HG02571 (cell line): ENCODE measurements around the gene GNAI1.
"Not testable (repeated sequence)": the region's sequence is repeated elsewhere in the genome, so short reads cannot be mapped to it uniquely, and the experiment has no call there.

Experiments used
- ATAC-seq: cut with Tn5 transposase; IDR thresholded peaks from one replicate; pipeline ENCODE4 v1.9.1; 2021; ENCODE audit warnings: mild to moderate bottlenecking, moderate library complexity; ENCODE audit not compliant: unreplicated experiment

The GNAI1 gene

DNA sequence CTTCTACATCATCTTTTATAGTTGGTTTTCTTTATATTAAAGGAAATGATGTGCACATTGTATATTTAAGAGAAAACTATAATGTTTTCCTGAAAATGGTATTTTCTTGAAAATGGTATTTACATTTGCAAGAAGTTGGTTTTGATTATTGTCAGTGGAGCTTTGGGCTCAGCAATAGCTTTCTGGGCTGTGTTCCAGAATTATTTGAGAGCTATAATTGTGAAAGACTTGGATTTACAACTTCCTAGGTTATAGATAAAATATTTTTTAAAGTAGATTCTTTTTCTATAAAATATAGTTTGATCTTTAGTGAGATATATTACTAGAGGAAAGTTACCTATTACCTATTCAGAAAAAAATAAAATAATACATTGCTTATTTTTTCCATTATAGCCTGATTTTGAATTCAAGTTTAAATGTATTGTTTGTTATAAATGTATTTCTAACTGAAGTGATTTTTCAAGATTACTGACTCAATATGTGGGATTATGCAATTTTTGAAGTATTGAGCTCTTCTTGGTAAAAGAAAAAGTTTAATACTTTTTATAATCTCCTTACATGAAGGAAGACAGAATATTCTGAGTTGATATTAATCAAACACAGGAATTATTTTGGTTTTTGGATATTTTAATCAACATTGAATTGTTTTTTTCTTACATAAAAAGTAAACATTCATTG, 20.2 kb downstream of the GNAI1 start:
- no peak for ATAC-seq

DNA sequence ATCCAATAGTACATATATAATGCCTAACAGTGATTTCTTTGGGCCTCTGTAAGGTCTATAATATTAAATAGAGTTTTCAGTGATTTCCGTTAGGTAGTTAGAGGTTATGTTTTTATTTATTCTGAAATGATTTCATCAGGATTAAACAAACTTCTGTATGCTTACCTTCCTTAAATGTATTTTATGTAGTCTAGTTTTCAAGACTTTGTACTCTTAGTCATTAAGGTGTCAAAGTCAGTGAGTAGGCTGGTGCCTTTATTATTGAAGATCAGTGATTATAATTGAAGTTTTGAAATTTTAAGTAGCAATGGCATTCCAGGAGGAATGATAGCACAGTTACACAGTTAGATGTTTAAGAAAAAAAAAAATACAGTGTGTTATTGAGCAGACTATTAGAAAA, 20.7 kb downstream of the GNAI1 start:
- no peak for ATAC-seq

DNA sequence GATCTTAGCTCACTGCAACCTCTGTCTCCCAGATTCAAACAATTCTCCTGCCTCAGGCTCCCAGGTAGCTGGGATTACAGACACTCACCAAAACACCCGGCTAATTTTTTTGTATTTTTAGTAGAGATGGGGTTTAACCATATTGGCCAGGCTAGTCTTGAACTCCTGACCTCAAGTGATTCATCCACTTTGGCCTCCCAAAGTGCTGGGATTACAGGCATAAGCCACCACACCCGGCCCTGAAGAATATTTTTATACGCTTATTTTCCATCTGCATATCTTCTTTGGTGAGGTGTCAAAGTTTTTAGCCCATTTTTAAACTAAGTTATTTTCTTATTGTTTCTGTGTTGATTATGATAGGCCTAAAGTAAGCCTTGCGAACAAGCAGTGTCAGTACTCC, 23.1 kb downstream of the GNAI1 start:
- ATAC-seq, result not testable (repeated sequence)

DNA sequence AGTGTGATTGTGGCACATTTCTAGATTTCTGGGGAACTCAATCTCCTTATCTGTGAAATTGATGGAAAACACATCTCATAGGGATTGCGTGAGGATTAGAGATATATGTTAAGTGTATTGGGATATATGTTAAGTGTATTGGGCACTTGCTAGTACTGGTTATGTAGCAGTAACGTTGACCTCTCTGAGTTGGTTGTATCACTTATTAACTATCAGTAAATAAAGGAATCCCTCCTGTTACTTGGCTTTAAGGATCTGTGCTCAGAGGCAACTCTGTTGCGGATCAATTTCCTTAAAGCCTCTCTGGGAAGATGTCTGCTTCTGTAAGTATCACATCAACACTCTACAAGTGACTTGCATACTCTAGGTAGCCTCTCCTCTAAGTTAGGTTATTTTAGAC, 25.2 kb downstream of the GNAI1 start:
- no peak for ATAC-seq

DNA sequence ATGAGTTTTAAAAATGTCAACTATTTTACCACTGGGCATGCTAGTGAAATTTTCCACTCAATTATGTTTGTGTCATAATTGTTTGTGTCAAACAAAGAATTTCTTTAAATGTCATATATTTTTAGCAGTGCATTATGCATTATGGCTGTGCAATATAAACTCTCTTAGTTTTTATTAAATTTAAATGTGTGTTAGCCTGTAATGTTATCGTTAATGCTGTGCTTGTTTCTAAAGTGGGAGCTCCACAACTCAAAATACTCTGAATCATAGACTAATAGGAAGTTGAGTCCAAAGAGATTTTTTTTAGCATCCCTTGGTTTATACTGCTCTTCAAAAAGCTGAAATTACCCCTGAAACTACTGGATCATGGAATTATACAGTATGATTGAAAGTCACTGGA, 26.8 kb downstream of the GNAI1 start:
- no peak for ATAC-seq

DNA sequence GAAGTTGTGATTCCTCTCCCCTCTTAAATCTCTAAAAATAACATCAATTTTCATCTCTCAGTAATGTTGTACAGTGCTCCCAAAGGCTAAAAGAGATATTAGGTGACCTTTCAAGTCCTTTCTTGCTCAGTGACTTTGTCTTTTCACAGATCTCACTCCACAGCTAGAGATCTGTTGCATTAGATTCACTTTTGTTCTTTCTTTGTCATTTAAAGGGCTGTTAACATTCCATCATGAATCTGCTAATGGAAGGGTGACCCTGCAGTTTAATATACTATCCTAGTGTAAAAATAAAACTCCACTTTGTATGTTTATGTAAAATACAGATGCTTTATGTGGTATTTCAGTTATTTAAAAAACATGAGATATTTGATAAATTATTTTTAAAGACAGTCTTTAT, 30.5 kb downstream of the GNAI1 start:
- ATAC-seq, result no peak

DNA sequence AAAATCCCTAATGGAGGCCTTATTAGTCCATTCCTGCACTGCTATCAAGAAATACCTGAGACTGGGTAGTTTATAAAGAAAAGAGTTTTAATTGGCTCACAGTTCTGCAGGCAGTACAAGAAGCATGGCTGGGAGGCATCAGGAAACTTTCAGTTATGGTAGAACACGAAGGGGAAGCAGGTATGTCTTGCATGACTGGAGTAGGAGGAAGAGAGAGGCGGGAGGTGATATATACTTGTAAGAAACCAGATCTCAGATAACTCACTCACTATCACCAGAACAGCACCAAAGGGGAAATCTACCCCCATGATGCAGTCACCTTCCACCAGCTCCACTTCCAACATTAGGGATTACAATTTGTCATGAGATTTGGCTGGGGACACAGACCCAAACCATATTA, 35.8 kb downstream of the GNAI1 start:
- ATAC-seq, result no peak

DNA sequence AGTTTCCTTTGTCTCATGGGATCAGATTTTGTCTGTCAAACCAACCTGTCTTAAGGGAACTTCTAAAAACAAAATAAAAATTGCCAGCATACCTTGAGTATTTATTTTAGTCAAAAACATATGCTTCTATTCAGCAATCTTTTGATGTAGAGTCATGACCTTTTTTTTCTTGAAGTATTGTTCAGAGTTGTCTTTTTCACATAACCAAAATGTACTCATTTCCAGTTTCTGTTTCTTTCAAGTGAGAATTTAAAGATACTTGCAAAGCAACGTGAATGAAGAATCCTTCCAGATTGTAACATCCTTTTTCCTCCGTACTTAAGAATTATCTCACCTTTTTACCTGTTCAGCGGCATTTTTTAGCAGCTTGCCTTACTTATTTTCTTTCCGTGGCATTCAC, 37.8 kb downstream of the GNAI1 start:
- ATAC-seq, result no peak

DNA sequence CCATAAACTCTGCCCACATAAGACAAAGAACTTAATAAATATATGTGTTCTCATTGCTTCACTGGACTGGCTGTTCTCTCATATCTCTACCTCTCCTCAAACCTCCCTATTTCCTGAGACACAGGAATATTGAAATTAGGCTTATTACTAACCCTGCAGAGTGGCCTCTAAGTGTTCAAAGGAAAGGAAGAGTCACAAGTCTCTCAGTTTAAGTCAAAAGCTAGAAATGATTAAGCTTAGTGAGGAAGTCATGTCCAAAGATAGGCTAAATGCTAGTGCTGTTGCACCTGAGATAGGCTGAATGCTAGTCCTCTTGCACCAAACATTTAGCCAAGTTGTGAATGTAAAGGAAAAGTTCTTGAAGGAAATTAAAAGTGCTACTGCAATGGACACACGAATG, 41.1 kb downstream of the GNAI1 start:
- ATAC-seq, result no peak

DNA sequence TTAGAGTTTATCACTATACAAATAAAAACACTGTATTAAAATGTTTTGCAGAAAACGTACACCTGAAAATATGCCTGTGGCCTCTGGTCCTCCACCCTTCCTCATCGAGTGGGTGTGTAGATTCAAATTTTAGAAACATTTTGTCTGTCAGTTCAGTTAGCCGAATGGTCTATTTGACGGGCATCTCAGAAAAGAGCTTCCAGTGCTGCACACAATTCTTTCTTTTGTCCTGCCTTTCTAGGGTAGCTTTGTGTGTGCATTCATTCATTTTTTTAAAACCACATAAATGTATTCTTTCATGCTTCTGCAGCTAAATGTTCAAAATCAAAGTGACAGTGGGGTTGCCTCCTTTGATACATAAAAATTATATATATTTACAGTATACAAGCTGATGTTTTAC, 46.8 kb downstream of the GNAI1 start:
- no peak for ATAC-seq

DNA sequence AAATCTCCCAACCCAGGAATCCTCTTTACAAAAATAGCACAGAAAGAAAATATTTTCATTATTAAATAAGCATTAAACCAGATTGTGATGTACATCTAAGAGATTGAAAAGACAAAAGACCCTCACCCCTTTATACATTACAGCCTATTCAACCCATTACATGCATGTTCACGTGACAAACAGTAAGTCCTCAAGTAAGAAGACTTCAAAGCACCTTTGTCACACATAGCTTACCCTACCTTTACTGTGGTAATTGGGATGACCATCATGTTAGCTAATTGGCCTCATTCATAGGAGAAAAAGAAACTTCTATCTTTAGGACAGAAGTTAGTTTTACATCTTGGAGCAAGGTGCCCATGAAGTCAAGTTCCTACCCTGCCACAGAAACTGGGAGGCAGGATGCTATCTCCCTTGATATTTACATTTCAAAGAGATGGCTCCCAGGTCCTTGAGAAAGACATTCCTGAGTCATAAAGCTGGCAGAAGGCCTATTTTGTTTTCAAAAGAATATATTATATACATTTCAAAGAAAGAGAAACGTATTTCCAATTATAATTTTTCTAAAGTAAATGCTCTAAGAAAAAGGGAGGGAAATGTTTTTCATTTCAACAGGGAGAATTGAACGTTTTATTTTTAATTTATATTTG, 48.1 kb downstream of the GNAI1 start:
- ATAC-seq, result no peak

DNA sequence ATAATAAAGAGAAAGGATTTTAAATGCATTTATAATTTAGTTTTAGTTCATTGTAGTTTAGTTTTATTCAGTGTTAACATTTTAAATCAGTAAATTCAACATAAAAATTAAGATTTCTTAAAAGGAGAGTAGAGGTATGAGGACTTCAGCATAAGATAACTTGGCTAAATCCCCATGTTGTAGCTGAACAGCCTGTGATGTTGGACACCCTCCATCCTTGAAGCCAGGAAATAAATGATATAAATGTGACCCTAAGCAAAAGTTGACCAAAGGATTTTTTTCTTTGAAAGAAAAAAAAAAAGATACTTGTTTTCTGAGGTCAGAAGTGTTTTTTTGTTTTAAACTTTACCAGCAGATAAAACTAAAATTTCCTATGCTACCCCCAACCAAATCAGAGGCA, 48.7 kb downstream of the GNAI1 start:
- ATAC-seq, result no peak

DNA sequence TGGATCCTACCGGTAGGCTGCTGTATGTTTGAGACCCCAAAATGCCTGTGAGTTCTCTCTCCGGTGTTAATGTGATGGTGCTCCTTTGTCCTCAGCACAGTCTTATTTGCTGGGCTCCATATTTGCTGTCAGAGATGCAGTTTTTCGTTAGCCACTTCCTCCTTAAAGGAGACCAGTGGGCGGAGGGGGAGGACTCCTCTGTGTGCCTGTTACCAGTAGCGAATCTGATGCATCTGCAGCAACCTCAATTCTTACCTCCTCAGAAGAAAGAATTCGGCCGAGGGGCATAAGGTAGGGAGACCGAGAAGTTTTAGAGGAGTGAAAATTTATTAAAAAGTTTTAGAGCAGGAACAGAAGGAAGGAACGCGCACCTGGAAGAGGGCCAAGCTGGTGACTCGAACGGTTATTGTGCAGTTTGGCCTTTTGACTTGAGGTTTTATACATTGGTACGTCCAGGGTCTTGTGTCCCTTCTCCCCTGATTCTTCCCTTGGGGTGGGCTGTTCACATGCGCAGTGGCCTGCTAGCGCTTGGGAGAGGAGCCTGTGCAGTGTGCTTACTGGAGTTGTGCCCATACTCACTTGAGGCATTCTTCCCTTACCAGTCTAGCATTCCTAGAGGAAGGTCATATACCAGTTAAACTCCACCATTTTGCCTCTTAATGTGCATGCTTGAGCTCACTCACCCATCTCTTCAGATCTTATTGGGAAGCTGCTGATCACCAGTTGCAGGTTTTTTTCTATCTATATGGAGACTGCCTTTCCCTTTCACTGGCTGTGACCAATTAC, 49.5 kb downstream of the GNAI1 start:
- ATAC-seq, result no peak

DNA sequence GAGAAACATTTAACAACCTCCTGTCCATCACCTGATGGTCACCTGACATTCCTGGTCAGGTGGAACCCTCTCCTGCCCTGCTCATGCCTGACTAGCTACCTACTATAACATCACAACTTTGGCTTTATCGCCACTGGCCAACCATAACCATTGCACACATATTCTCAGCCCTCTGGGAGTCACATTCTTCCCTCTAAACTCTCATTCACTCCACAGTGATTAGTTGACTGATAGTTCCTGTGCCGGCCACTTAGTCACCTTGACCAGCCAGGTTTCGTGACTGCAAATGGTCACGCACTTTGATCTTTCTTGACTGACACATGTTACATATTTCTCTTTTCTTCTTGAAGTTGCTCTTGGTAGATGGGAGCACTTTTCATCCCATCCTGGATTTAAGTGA, 50.1 kb downstream of the GNAI1 start:
- ATAC-seq, result no peak

DNA sequence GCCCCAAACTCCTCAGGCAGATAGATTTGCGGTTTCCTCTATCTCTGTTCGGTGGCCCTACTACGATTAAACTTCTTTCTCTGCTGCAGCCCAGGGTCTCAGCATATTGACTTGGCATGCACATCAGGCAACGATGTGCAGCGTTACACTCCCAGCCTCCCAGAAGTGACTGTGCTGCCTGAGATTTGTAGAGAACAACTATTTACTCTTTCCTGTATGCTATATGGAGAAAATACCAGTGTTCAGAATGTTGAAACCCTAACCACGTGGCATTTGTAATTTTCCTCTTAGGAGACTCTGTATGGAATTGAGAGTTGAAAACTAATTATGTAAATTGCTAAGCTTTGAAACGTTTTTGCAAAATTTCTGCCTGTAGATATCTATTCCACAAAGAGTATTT, 50.9 kb downstream of the GNAI1 start:
- no peak for ATAC-seq

DNA sequence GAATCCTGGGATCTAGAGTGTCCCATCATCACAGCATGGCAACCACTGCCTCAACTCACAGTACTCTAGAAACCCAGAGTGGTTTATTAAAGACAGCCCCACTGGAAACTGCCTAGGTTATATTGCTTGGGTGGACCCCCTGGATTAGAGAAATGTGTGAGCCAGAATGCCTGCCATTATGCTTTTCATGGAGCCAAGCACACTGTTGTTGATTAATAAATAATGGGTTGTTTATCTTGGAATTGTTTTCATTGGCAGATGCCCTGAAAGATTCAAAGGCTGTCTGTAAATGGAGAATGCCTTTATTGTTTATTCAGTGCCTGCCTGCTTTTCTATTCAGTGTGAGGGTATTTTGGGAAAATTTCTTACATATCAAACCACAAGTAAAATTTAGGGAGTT, 52.1 kb downstream of the GNAI1 start:
- ATAC-seq, result no peak

DNA sequence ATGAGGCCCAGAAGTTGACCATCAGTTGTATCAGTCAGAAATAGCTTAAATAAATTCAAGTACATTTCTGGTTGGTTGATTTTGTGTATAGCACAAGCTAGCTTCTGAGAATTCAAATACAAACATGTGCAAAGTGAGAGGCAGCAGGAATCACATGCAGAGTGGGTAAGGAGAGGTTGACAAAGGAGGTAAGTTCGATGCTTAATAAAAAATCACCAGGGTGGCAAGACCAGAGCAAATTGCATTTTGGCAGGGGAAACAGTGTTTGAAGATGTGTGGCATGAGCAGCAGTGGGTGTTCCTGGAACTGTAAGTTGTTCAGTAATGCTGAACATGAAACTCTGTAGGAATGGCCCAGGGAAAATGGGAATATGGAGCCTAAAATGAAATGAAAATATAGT, 52.6 kb downstream of the GNAI1 start:
- no peak for ATAC-seq

DNA sequence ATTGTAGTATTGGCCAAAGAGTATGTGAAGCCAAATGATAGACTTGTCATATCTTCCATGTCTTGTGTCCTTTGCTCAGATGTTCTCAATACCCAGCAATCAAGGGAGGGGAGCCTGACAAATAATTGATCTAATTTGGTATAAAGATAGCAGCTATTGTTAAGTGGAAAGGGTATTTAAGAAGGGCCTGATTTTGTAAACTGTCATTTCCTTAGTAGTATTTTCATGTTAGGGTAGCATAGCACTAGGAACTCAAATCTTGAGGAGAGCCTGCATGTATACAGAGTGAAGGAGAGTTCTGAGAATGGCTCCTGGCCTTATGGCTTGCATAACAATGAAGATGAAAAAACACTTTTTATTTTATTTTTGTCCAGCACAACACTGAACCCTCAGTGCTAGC, 53.1 kb downstream of the GNAI1 start:
- ATAC-seq, result no peak

DNA sequence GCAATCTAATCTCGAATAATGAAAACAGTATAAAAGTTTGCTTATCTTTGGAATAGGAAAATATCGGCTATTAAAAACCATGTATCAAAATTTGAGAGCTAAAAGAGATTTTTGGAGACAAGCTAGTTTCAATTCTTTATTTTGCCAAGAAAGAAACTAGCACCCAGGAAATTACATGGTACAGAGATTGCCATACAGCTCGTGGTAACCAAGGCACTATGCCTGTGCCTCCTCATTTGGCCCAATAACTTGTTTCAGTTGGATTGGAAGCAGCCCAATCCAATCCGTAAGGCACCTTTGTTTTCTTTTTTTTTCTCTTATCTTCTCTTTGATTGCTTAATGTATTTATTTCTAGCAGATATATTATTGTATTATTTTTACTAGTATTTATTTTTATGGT, 55.0 kb downstream of the GNAI1 start:
- ATAC-seq, result no peak

DNA sequence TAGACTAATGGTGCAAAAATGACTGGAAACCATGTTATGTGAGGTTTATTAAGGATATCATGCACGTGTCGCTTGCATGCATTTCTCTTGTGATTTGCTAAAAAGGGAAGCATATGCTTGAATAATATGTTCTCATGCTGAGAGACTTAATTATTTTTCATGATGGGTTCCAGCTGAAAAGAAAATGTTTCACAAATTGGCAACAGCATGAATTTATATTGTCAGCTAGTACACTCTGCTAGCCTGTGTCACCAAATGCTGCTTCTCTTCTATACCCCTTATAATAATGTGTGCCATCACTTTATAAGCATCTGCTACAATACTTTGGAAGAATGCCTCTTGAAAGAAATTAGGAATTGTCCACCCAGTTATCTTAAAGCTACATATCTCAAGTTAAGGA, 63.0 kb downstream of the GNAI1 start:
- ATAC-seq, result no peak

DNA sequence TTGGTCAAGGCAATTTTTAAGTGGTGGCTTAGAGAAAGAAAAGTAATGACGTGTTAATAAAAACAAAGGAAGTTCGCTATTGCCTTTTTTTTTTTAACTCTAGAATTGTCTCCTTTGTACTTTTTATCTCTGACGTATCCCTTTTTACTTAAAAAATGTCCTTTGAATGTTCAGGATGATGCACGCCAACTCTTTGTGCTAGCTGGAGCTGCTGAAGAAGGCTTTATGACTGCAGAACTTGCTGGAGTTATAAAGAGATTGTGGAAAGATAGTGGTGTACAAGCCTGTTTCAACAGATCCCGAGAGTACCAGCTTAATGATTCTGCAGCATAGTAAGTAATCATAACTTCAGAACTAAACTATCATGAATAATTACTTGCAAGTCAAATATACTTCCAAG, 64.4 kb downstream of the GNAI1 start:
- no peak for ATAC-seq

DNA sequence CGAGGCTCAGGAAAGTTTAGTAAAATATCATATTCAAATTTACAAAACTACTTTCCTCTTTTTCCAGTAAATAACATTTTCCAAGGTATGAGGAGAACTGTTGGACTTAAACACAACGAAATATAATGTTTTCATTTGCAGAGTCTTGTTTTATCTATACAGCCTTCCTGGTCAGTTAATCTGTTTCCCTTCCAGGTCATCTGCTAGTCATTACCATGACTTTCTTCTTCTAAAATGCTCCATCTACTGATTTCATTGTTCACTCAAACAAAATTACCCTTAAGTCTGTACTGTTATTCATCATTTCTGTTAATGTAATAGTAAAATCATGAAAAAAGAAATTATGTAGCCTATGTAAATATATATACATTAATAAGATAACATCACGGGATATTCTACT, 69.8 kb downstream of the GNAI1 start:
- no peak for ATAC-seq
